ENCODE results near the gene CCDC51. TPM values are rescaled to one million over a fixed set of nuclear protein-coding genes. Genes with fewer than 3 reads are reported as not detected.
A peak's percentile ranks its signal among the peaks of the same experiment; 100 is the strongest.

CCDC51 gene
- total and polyA plus RNA-seq, 2 of the 13 experiments (the other 11 are each of a cell fraction or from before 2014, with no cell fraction given), result 18.1 to 29.4 TPM

- TF ChIP-seq ZNF549 (CRISPR knock-in tag; IDR thresholded peaks at IDR 0.05), result no peak
- no peak for TF ChIP-seq GATA4 (IDR thresholded peaks at IDR 0.05; ENCODE audit: borderline replicate concordance, low read depth)
- peak; percentile 58; the same call in 1 of the 2 replicates for TF ChIP-seq ARID5B (CRISPR knock-in tag; IDR thresholded peaks at IDR 0.05)
- TF ChIP-seq REPIN1 (CRISPR knock-in tag; IDR thresholded peaks at IDR 0.05; ENCODE audit: borderline replicate concordance, low read depth), result peak; percentile 44; the same call in 1 of the 2 replicates
- TF ChIP-seq TEAD3 (CRISPR knock-in tag; optimal IDR thresholded peaks at IDR 0.05; ENCODE audit: borderline replicate concordance), result peak; percentile 90
- TF ChIP-seq SP4 (CRISPR knock-in tag; IDR thresholded peaks at IDR 0.05), result no peak
- TF ChIP-seq, protein P1, sequence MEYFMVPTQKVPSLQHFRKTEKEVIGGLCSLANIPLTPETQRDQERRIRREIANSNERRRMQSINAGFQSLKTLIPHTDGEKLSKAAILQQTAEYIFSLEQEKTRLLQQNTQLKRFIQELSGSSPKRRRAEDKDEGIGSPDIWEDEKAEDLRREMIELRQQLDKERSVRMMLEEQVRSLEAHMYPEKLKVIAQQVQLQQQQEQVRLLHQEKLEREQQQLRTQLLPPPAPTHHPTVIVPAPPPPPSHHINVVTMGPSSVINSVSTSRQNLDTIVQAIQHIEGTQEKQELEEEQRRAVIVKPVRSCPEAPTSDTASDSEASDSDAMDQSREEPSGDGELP (IDR thresholded peaks at IDR 0.05; ENCODE audit: borderline replicate concordance, low read depth), result peak; percentile 68
- TF ChIP-seq GFI1 (CRISPR knock-in tag; IDR thresholded peaks at IDR 0.05; ENCODE audit: borderline replicate concordance), result 0 out of 2 replicates have a peak, but pooled peaks have one; percentile 38
- TF ChIP-seq, protein P2, sequence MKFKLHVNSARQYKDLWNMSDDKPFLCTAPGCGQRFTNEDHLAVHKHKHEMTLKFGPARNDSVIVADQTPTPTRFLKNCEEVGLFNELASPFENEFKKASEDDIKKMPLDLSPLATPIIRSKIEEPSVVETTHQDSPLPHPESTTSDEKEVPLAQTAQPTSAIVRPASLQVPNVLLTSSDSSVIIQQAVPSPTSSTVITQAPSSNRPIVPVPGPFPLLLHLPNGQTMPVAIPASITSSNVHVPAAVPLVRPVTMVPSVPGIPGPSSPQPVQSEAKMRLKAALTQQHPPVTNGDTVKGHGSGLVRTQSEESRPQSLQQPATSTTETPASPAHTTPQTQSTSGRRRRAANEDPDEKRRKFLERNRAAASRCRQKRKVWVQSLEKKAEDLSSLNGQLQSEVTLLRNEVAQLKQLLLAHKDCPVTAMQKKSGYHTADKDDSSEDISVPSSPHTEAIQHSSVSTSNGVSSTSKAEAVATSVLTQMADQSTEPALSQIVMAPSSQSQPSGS (CRISPR knock-in tag; IDR thresholded peaks at IDR 0.05), result 0 out of 2 replicates have a peak, but pooled peaks have one; percentile 19
- TF ChIP-seq ZKSCAN8 (CRISPR knock-in tag; IDR thresholded peaks at IDR 0.05; ENCODE audit: borderline replicate concordance), result peak; percentile 86; the same call in 1 of the 2 replicates
- peak; percentile 71; the same call in 1 of the 2 replicates for TF ChIP-seq HNF4A (CRISPR knock-in tag; IDR thresholded peaks at IDR 0.05)
- no peak for TF ChIP-seq SOX13 (IDR thresholded peaks at IDR 0.05)
- TF ChIP-seq SOX13 (CRISPR knock-in tag; conservative IDR thresholded peaks at IDR 0.05 in 1 of 2, IDR thresholded peaks at IDR 0.05 in 1 of 2), result peak in 1 of 2 experiments; percentile 47; a peak in 1 of 4 replicates
- TF ChIP-seq MIER3 (CRISPR knock-in tag; IDR thresholded peaks at IDR 0.05; ENCODE audit: borderline replicate concordance), result peak; percentile 30; the same call in 1 of the 2 replicates
- TF ChIP-seq THAP11 (CRISPR knock-in tag; IDR thresholded peaks at IDR 0.05), result peak; percentile 29; the same call in 1 of the 2 replicates
- peak in 1 of 2 experiments; percentile 31; a peak in 1 of 4 replicates for TF ChIP-seq EP300 (IDR thresholded peaks at IDR 0.05; ENCODE audit: low read depth in 2 of 2, low read length in 2 of 2)
- peak; percentile 43; the same call in 1 of the 2 replicates for TF ChIP-seq EP300 (CRISPR knock-in tag; IDR thresholded peaks at IDR 0.05; ENCODE audit: borderline replicate concordance)
- TF ChIP-seq RXRA (CRISPR knock-in tag; IDR thresholded peaks at IDR 0.05), result 0 out of 2 replicates have a peak, but pooled peaks have one; percentile 32
- no peak for TF ChIP-seq PHF21A (CRISPR knock-in tag; IDR thresholded peaks at IDR 0.05)
- no peak for TF ChIP-seq ZNF510 (CRISPR knock-in tag; IDR thresholded peaks at IDR 0.05; ENCODE audit: low read depth)
- no peak for TF ChIP-seq FOXO1 (CRISPR knock-in tag; IDR thresholded peaks at IDR 0.05)
- peak in 1 of 2 experiments; percentile 53; a peak in 1 of 4 replicates for TF ChIP-seq NR2F1 (CRISPR knock-in tag; IDR thresholded peaks at IDR 0.05)
- TF ChIP-seq SOX6 (IDR thresholded peaks at IDR 0.05), result no peak
- TF ChIP-seq SOX6 (CRISPR knock-in tag; IDR thresholded peaks at IDR 0.05), result peak; percentile 29; the same call in 1 of the 2 replicates
- TF ChIP-seq RARA (CRISPR knock-in tag; IDR thresholded peaks at IDR 0.05), result peak; percentile 59
- peak; percentile 63; the same call in 1 of the 2 replicates for TF ChIP-seq NCOA2 (CRISPR knock-in tag; IDR thresholded peaks at IDR 0.05)
Observed at GRCh38 chr3:48451270-48451669, 11.4 kb upstream of the CCDC51 start (continued).

All from HepG2 (cell line).